ENCODE data around the gene SAMSN1. TPM values are rescaled to one million over a fixed set of nuclear protein-coding genes. Genes with fewer than 3 reads are reported as not detected.

SAMSN1 gene
- total RNA-seq, 1 donor from 2014 or later: 1.0 TPM

DNA sequence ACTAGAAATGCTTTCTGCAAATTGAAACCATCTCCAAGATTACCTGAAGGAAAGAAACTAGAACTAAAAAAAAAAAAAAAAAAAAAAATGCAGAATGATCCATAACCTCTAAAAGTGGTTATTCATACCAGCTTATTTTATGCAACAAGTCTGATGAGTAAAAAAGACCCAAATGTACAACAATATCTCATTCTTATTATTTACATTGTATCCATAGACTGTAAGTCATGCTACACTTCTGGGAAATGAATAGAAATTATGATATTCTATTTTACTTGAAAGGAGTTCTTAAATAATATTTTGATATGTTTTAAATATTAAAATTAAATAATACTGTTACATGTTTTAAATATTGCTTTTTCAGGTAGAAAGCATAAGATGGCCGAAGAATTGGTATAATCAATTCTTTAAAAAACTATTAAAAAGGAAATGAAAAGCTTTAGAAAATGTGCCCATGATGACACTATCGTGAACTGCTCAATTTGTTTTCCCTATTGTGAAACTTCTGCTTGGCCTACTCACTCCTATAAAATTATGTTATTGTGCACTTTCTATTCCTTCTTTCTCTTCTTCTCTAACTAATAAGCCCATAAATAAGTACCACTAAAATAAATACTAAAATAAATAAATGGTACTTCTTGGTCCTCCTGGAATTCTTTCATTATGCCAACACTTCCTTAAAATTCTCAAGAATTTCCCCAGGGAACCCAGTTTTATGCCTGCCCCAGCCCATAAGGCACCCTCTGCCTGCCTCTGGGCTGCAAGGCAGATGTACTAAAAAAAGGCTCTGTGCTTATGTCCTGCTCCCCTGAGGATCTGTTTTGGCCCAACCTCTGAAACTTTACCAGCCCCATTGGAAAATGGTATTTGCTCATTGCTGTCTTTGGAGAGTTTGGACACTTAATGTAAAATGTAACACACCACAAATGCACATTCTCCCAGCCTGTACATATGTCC is 18.1 kb downstream of the SAMSN1 start:
- Histone ChIP-seq H3K36me3 (no peaks in the 10 kb centered on the region), H3K4me1 (peaks cover 5% of the 10 kb centered on the region), H3K27ac (replicated peaks) (peak overlapping the region; percentile 10), H3K9me3 (replicated peaks) (no peaks in the 10 kb centered on the region), H3K27me3 (ENCODE audit: low read depth) (no peaks in the 10 kb centered on the region), H3K4me3 (no peak overlapping the region)
- TF ChIP-seq, protein P1, sequence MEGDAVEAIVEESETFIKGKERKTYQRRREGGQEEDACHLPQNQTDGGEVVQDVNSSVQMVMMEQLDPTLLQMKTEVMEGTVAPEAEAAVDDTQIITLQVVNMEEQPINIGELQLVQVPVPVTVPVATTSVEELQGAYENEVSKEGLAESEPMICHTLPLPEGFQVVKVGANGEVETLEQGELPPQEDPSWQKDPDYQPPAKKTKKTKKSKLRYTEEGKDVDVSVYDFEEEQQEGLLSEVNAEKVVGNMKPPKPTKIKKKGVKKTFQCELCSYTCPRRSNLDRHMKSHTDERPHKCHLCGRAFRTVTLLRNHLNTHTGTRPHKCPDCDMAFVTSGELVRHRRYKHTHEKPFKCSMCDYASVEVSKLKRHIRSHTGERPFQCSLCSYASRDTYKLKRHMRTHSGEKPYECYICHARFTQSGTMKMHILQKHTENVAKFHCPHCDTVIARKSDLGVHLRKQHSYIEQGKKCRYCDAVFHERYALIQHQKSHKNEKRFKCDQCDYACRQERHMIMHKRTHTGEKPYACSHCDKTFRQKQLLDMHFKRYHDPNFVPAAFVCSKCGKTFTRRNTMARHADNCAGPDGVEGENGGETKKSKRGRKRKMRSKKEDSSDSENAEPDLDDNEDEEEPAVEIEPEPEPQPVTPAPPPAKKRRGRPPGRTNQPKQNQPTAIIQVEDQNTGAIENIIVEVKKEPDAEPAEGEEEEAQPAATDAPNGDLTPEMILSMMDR (IDR thresholded peaks at IDR 0.05; ENCODE audit: borderline replicate concordance): no peak
- intact Hi-C loops (cut with micrococcal nuclease): loop anchor here (2.0 kb wide), 1 partner anchor 19 kb away; the partner anchor contains the start of gene SAMSN1
- DNase-seq: no peak

DNA sequence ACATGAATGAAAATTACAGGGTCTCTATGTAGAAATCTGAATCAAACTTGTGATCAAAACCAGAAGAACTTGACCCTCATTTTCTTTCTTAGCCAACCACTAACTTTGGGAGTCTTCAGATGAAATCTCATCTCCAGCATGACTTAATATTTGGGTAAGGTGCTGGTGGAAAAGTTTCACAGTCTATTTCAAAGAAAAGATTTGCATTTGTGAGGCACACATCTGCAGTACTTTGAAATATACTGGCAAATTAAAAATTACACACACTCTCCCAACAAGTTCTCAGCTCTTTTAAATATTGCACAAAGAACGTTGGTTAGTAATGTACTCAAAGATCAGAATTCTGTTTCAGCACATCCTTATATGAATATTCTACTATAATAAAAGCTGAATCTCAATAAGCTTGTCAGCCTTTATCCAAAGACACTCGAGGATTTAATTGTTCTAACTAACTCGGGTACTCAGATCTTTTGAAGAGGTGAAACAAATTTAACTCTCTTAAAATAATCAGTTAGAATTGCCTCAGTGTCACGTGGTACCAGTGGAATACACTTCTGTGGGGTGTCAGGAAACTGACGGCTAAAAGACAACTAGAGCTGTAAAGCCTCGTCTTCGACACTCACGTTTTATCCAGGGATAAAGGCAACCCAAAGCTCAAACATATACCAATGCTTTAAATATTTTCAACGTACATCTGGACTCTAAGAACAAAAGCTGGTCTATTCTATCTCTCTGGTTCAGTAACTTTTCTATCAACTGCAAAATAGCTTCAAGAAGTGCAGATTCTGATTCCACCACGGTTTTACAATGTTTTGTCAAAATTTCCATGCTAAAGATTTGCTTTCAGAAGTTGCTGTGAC is 19.0 kb downstream of the SAMSN1 start:
- no peak for DNase-seq
- Histone ChIP-seq H3K27ac (replicated peaks) (no peak overlapping the region), H3K9me3 (replicated peaks) (no peaks in the 10 kb centered on the region), H3K36me3 (no peaks in the 10 kb centered on the region), H3K27me3 (ENCODE audit: low read depth) (no peaks in the 10 kb centered on the region), H3K4me1 (peaks cover 5% of the 10 kb centered on the region), H3K4me3 (no peak overlapping the region)
- TF ChIP-seq, protein P1 (IDR thresholded peaks at IDR 0.05; ENCODE audit: borderline replicate concordance): no peak
- intact Hi-C loops (cut with micrococcal nuclease): no loop called here

DNA sequence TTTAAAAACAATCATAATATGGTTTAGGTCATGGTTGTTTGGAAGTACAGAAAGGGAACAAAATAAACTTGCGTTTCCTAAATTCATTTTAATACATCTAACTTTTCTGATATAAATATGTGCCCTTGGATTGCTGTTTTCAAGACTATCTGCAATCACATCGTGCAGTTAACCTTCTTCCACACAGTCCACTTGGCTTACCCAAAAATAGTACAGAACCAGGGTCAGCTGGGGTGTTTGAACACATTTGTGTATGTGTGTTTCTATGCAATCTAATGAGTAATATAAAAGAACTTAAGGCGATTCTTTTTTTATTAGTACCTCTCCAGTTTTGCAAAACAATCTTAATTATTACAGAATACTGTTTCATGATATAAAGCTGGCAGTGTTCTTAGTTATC is 19.9 kb downstream of the SAMSN1 start:
- intact Hi-C loops (cut with micrococcal nuclease): no loop called here
- H3K4me3 ChIP-seq: no peak overlapping the region
- H3K4me1 ChIP-seq: peaks cover 5% of the 10 kb centered on the region

DNA sequence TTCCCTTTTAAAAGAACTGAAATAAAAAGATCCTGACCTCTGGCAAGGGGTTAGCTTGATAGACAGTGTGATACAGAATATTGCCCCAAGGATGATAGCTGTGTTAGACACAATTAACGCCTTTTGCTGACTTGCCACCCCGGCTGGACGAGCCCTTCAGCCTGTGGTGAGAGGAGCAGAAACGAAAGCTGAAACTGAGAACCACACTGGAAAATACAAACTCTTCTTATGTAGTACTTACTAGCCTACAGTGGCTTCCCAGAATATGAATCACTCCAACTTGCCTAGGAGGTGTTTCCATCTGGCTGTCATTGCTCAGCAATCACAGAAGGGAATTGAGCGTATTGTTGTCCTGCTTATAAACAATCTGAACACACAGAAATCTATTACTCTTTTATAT is 22.9 kb downstream of the SAMSN1 start:
- no peak for DNase-seq
- Histone ChIP-seq H3K4me3 (no peak overlapping the region), H3K27ac (replicated peaks) (no peak overlapping the region), H3K9me3 (replicated peaks) (no peaks in the 10 kb centered on the region), H3K27me3 (ENCODE audit: low read depth) (no peaks in the 10 kb centered on the region), H3K36me3 (no peaks in the 10 kb centered on the region), H3K4me1 (peaks cover 5% of the 10 kb centered on the region)
- intact Hi-C loops (cut with micrococcal nuclease): no loop called here
- TF ChIP-seq, protein P1 (IDR thresholded peaks at IDR 0.05; ENCODE audit: borderline replicate concordance): no peak

More for the DNA sequence above, 19.9 kb downstream of the SAMSN1 start:
- Histone ChIP-seq H3K9me3 (replicated peaks) (no peaks in the 10 kb centered on the region), H3K27me3 (ENCODE audit: low read depth) (no peaks in the 10 kb centered on the region), H3K36me3 (no peaks in the 10 kb centered on the region), H3K27ac (replicated peaks) (no peak overlapping the region)
- TF ChIP-seq, protein P1 (IDR thresholded peaks at IDR 0.05; ENCODE audit: borderline replicate concordance): no peak
- DNase-seq: no peak

DNA sequence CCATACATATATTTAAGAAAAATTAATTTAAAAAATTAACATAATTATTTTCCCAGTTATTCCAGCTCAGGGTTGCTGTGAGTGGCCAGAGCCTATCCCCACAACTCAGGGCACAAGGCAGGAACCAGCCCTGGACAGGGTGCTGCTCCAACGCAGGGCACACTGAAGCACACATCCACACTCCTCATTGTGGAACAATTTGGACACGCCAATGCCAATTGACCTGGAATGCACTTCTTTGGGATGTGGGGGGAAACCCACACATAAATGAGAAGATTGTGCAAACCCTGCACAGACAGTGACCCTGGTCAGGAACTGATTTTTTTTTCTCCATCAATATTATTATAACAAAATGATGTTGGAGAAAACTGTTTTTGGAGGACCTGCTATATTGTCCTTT is 23.4 kb downstream of the SAMSN1 start:
- no peak overlapping the region for H3K4me3 ChIP-seq
- H3K27ac ChIP-seq (replicated peaks): no peak overlapping the region
- H3K9me3 ChIP-seq (replicated peaks): no peaks in the 10 kb centered on the region
- no peaks in the 10 kb centered on the region for H3K36me3 ChIP-seq
- H3K4me1 ChIP-seq: peaks cover 5% of the 10 kb centered on the region
- DNase-seq: no peak
- TF ChIP-seq, protein P1 (IDR thresholded peaks at IDR 0.05; ENCODE audit: borderline replicate concordance): no peak
- intact Hi-C loops (cut with micrococcal nuclease): no loop called here
- no peaks in the 10 kb centered on the region for H3K27me3 ChIP-seq (ENCODE audit: low read depth)

Measured in left ventricle myocardium inferior (tissue), 1 donor.